Measurements from ENCODE around the gene PRRT1B. TPM values are rescaled to one million over a fixed set of nuclear protein-coding genes. Genes with fewer than 3 reads are reported as not detected.

Gene PRRT1B
- total and polyA plus RNA-seq, 9 of the 15 experiments (the other 6 are each of a cell fraction or from before 2014, with no cell fraction given): not detected

DNA sequence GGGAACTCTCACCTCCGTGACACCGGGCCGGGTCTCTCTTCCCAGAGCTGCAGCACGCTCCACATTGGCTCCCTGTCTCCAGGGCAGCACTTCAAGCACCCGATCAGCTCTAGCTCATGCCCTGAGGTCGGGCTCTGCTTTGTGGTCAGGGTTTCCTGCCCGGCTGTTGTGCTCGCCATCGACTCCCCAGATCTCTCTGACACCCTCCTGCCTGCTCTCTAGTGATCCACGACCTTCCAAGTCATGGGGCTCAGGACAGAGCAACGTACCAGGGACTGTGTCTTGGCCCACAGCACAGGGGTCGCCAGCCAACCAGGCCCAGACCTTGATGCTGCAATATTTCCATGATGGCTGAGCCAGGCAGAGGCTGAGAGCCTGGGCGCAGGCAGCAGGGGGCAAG, 45.1 kb downstream of the PRRT1B start:
- no peaks in the 10 kb centered on the region for H3K79me2 ChIP-seq (ENCODE audit: control insufficient read depth, insufficient read depth, low read length)
- in situ Hi-C loops (cut with MboI): loop anchor here (5.0 kb wide), 1 partner anchor 152 kb away; the partner anchor contains the start of gene RAPGEF1

GRCh38 chr9:131590907-131591844, 45.9 kb downstream of the PRRT1B start:
- WGBS (ENCODE audit: insufficient coverage, low coverage, missing lambda C conversion rate): 71% methylated on average over 21 of the region's 21 CpGs
- peaks cover 28% of the 10 kb centered on the region; the same call in 2 of the 3 replicates for H3K36me3 ChIP-seq (ENCODE audit: control insufficient read depth, insufficient read depth, low read length)
- no peak overlapping the region for H3K4me3 ChIP-seq
- H3K9me3 ChIP-seq (replicated peaks; ENCODE audit: control insufficient read depth, insufficient read depth, low read depth, low read length): no peaks in the 10 kb centered on the region
- H2AFZ ChIP-seq (ENCODE audit: low read depth, low read length): no peak overlapping the region
- H4K20me1 ChIP-seq (replicated peaks; ENCODE audit: control insufficient read depth, insufficient read depth, low read length): no peaks in the 10 kb centered on the region
- DNase-seq (ENCODE audit: extremely low read depth in 1 of 4, low spot score in 3 of 4) (peak; percentile 72 to 77 (median 74)), FAIRE-seq (peak; percentile 67), ATAC-seq (peak; percentile 95)
- CTCF ChIA-PET (ENCODE audit: low intra/inter-chr PET ratio): interaction anchor here (0.7 to 4.0 kb wide), 4 partner anchors 145 to 156 kb away, joined by 3 to 79 read pairs (median 12); partner anchors contain the start of gene RAPGEF1
- BruUV-seq (replicated peaks): no TSS peak
- peaks cover 6 to 15% of the 10 kb centered on the region in 2 experiments; a peak in 4 of 5 replicates for H3K4me1 ChIP-seq (replicated peaks in 1 of 2; ENCODE audit: control insufficient read depth in 2 of 2, insufficient read depth in 2 of 2, low read length in 2 of 2)
- H3K9ac ChIP-seq (ENCODE audit: insufficient read depth in 1 of 2, low read depth in 2 of 2, low read length in 2 of 2): no peak overlapping the region
- no peak overlapping the region for H3K27ac ChIP-seq (ENCODE audit: extremely low read depth, low read depth, low read length)
- no peaks in the 10 kb centered on the region for H3K9me1 ChIP-seq (ENCODE audit: control insufficient read depth, insufficient read depth, low read length)
- intact Hi-C loops (cut with micrococcal nuclease): loop anchor here (2.0 kb wide), 1 partner anchor 156 kb away; no protein-coding TSS in a partner anchor
- POLR2A ChIA-PET: interaction anchor here (0.7 to 1.8 kb wide), 2 partner anchors 107 to 146 kb away, joined by 3 to 4 read pairs; no protein-coding TSS in a partner anchor
- in situ Hi-C loops (cut with MboI): loop anchor here (5.0 kb wide), 1 partner anchor 151 kb away; the partner anchor contains the start of gene RAPGEF1
- H3K27me3 ChIP-seq (ENCODE audit: control insufficient read depth in 2 of 2, insufficient read depth in 2 of 2, low read length in 2 of 2): no peaks in the 10 kb centered on the region
- no peaks in the 10 kb centered on the region for H3K79me2 ChIP-seq (ENCODE audit: control insufficient read depth, insufficient read depth, low read length)
- no peak overlapping the region for H3K4me2 ChIP-seq (ENCODE audit: insufficient read depth, low read length)
- peak; percentile 75 for TF ChIP-seq STAG1 (CRISPR knock-in tag; IDR thresholded peaks at IDR 0.05; ENCODE audit: borderline replicate concordance)
- TF ChIP-seq ZNF830 (CRISPR knock-in tag; IDR thresholded peaks at IDR 0.05): no peak
- TF ChIP-seq, protein P1, sequence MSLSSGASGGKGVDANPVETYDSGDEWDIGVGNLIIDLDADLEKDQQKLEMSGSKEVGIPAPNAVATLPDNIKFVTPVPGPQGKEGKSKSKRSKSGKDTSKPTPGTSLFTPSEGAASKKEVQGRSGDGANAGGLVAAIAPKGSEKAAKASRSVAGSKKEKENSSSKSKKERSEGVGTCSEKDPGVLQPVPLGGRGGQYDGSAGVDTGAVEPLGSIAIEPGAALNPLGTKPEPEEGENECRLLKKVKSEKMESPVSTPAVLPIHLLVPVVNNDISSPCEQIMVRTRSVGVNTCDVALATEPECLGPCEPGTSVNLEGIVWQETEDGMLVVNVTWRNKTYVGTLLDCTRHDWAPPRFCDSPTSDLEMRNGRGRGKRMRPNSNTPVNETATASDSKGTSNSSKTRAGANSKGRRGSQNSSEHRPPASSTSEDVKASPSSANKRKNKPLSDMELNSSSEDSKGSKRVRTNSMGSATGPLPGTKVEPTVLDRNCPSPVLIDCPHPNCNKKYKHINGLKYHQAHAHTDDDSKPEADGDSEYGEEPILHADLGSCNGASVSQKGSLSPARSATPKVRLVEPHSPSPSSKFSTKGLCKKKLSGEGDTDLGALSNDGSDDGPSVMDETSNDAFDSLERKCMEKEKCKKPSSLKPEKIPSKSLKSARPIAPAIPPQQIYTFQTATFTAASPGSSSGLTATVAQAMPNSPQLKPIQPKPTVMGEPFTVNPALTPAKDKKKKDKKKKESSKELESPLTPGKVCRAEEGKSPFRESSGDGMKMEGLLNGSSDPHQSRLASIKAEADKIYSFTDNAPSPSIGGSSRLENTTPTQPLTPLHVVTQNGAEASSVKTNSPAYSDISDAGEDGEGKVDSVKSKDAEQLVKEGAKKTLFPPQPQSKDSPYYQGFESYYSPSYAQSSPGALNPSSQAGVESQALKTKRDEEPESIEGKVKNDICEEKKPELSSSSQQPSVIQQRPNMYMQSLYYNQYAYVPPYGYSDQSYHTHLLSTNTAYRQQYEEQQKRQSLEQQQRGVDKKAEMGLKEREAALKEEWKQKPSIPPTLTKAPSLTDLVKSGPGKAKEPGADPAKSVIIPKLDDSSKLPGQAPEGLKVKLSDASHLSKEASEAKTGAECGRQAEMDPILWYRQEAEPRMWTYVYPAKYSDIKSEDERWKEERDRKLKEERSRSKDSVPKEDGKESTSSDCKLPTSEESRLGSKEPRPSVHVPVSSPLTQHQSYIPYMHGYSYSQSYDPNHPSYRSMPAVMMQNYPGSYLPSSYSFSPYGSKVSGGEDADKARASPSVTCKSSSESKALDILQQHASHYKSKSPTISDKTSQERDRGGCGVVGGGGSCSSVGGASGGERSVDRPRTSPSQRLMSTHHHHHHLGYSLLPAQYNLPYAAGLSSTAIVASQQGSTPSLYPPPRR (CRISPR knock-in tag; IDR thresholded peaks at IDR 0.05; ENCODE audit: borderline replicate concordance): no peak
- TF ChIP-seq CREM (IDR thresholded peaks at IDR 0.05; ENCODE audit: low read depth): 0 out of 2 replicates have a peak, but pooled peaks have one; percentile 17
- no peak for TF ChIP-seq ZNF121 (CRISPR knock-in tag; conservative IDR thresholded peaks at IDR 0.05)
- TF ChIP-seq ZNF311 (CRISPR knock-in tag; IDR thresholded peaks at IDR 0.05): no peak
- TF ChIP-seq ZNF23 (CRISPR knock-in tag; IDR thresholded peaks at IDR 0.05): no peak

More for the DNA sequence above, 45.1 kb downstream of the PRRT1B start:
- BruUV-seq (replicated peaks): no TSS peak
- H3K4me1 ChIP-seq (replicated peaks in 1 of 2; ENCODE audit: control insufficient read depth in 2 of 2, insufficient read depth in 2 of 2, low read length in 2 of 2): peaks cover under 1 to 11% of the 10 kb centered on the region in 2 experiments; a peak in 3 of 5 replicates
- TF ChIP-seq DDX20 (tag; IDR thresholded peaks at IDR 0.05; ENCODE audit: low read depth) (no peak), POLR2G (IDR thresholded peaks at IDR 0.05; ENCODE audit: low read depth, low read length) (peak; percentile 47; the same call in 1 of the 2 replicates)
- DNase-seq (ENCODE audit: extremely low read depth in 1 of 4, low spot score in 3 of 4): no peak
- H3K9ac ChIP-seq (ENCODE audit: insufficient read depth in 1 of 2, low read depth in 2 of 2, low read length in 2 of 2): no peak overlapping the region
- ATAC-seq: no peak
- no peak overlapping the region for H2AFZ ChIP-seq (ENCODE audit: low read depth, low read length)
- no peaks in the 10 kb centered on the region for H4K20me1 ChIP-seq (replicated peaks; ENCODE audit: control insufficient read depth, insufficient read depth, low read length)
- no peak for FAIRE-seq
- no peaks in the 10 kb centered on the region for H3K9me1 ChIP-seq (ENCODE audit: control insufficient read depth, insufficient read depth, low read length)
- H3K36me3 ChIP-seq (ENCODE audit: control insufficient read depth, insufficient read depth, low read length): peaks cover 21% of the 10 kb centered on the region; the same call in 2 of the 3 replicates
- H3K27me3 ChIP-seq (ENCODE audit: control insufficient read depth in 2 of 2, insufficient read depth in 2 of 2, low read length in 2 of 2): no peaks in the 10 kb centered on the region
- no peak overlapping the region for H3K4me2 ChIP-seq (ENCODE audit: insufficient read depth, low read length)
- intact Hi-C loops (cut with micrococcal nuclease): loop anchor here (2.0 kb wide), 1 partner anchor 156 kb away; no protein-coding TSS in a partner anchor
- POLR2A ChIA-PET: interaction anchor here (1.1 kb wide), 1 partner anchor 154 kb away, joined by 3 read pairs; no protein-coding TSS in a partner anchor
- 88% methylated on average over 9 of the region's 13 CpGs for WGBS (ENCODE audit: insufficient coverage, low coverage, missing lambda C conversion rate)
- H3K9me3 ChIP-seq (replicated peaks; ENCODE audit: control insufficient read depth, insufficient read depth, low read depth, low read length): no peaks in the 10 kb centered on the region
- no peak overlapping the region for H3K27ac ChIP-seq (ENCODE audit: extremely low read depth, low read depth, low read length)
- CTCF ChIA-PET (ENCODE audit: low intra/inter-chr PET ratio): interaction anchor here (0.7 to 4.0 kb wide), 4 partner anchors 146 to 157 kb away, joined by 3 to 79 read pairs (median 12); partner anchors contain the start of gene RAPGEF1
- H3K4me3 ChIP-seq: no peak overlapping the region
